ENCODE data around the gene KRT36. TPM values are rescaled to one million over a fixed set of nuclear protein-coding genes. Genes with fewer than 3 reads are reported as not detected.
A peak's percentile ranks its signal among the peaks of the same experiment; 100 is the strongest.

KRT36 gene
- total and polyA plus RNA-seq, 2 of the 8 experiments (the other 6 are each of a cell fraction or from before 2014, with no cell fraction given), result not detected

DNA sequence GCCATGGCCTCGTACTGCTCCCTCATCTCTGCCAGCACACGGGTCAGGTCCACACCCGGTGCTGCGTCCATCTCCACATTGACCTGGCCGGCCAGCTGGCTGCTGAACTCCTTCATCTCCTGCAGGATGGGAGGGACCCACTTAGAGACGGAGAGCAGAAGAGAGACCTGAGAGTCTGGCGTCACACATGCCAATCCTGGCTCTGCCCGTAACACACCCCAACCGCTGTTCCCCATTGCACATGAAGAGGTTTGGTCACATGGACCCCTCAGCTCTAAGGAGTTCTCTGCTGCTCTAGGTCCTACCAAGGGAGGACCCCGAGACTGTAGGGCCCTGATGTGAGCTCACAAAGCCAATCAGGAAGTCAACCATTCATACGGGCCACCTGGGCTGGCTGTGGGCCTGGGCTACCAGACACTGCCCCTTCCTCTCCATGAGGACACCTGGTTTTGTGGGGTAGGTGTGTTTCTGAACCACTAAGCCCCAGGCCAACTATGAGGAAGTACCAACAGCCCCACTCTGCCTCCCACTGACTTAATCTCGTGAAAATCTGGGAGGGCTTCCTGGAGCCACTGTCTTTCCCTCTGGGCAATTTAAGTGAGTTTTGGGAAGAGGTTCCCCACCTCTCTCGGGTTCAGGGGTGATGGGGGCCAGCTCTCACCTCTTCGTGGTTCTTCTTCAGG lies 26.6 kb upstream of the KRT36 start:
- FAIRE-seq (no peak), DNase-seq (ENCODE audit: low read depth in 1 of 2, low spot score in 2 of 2) (no peak)
- H3K18ac ChIP-seq (ENCODE audit: extremely low read depth, low read length), result no peak overlapping the region
- H2AFZ ChIP-seq (ENCODE audit: low read length), result no peak overlapping the region
- H3K4me1 ChIP-seq (replicated peaks in 1 of 4; ENCODE audit: control insufficient read depth in 3 of 4, insufficient read depth in 4 of 4, low read length in 3 of 4), result peaks cover 0 to 5% (median 1%) of the 10 kb centered on the region in 4 experiments; a peak in 5 of 7 replicates
- H2BK120ac ChIP-seq (replicated peaks; ENCODE audit: low read depth, low read length), result no peak overlapping the region
- ChIA-PET CTCF (ENCODE audit: partially characterized antibody) (interaction anchor here (0.8 to 4.3 kb wide), 11 partner anchors 12 to 151 kb away, joined by 3 to 30 read pairs (median 3); partner anchors contain the start of gene KRT19), POLR2A (ENCODE audit: partially characterized antibody) (interaction anchor here (8.0 kb wide), 1 partner anchor 12 kb away, joined by 69 read pairs; the partner anchor contains the start of gene KRT19)
- H2AK5ac ChIP-seq (ENCODE audit: low read depth, low read length), result no peak overlapping the region
- no peak overlapping the region for H2BK15ac ChIP-seq (ENCODE audit: low read length)
- H2BK12ac ChIP-seq (ENCODE audit: low read depth, low read length), result peak overlapping the region; percentile 27; the same call in 1 of the 2 replicates
- H4K5ac ChIP-seq (ENCODE audit: insufficient read length, low read depth, low read length), result no peak overlapping the region
- WGBS, 2 experiments (ENCODE audit: extremely low coverage in 1 of 2, insufficient coverage in 1 of 2, insufficient read length in 1 of 2, insufficient replicate concordance in 2 of 2, low coverage in 1 of 2, low lambda C conversion rate in 2 of 2, missing lambda C conversion rate in 1 of 2), result 93% methylated on average over 13 of the region's 14 CpGs; no CpG with 5 or more reads in 1 of the 2 experiments
- TF ChIP-seq KDM1A (IDR thresholded peaks at IDR 0.05; ENCODE audit: borderline replicate concordance, low read length), result no peak
- TF ChIP-seq CBX5 (IDR thresholded peaks at IDR 0.05; ENCODE audit: low read depth, low read length), result no peak
- TF ChIP-seq NANOG (IDR thresholded peaks at IDR 0.05; ENCODE audit: insufficient read depth, low read depth, low read length, poor library complexity, severe bottlenecking), result no peak
- no peak for TF ChIP-seq EZH2 (IDR thresholded peaks at IDR 0.05; ENCODE audit: low read depth, low read length, severe bottlenecking)
- TF ChIP-seq, protein P1, sequence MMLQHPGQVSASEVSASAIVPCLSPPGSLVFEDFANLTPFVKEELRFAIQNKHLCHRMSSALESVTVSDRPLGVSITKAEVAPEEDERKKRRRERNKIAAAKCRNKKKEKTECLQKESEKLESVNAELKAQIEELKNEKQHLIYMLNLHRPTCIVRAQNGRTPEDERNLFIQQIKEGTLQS (IDR thresholded peaks at IDR 0.05; ENCODE audit: insufficient read depth, low read depth, low read length), result no peak
- TF ChIP-seq SP2 (IDR thresholded peaks at IDR 0.05; ENCODE audit: low read length), result no peak
- no peak overlapping the region for H3K4me2 ChIP-seq (ENCODE audit: insufficient read depth in 1 of 2, low read depth in 2 of 2, low read length in 2 of 2)
- no peak overlapping the region for H4K91ac ChIP-seq (replicated peaks; ENCODE audit: insufficient read length, low read length)
- H2BK20ac ChIP-seq (ENCODE audit: low read length), result no peak overlapping the region
- no peaks in the 10 kb centered on the region; the same call in 1 of the 2 replicates for H3K23me2 ChIP-seq (ENCODE audit: low read depth, low read length)
- no peak overlapping the region for H2BK5ac ChIP-seq (ENCODE audit: low read depth, low read length)
- no peaks in the 10 kb centered on the region for H3K9me3 ChIP-seq (ENCODE audit: insufficient read depth in 2 of 2, low read depth in 1 of 2, low read length in 1 of 2)
- no peaks in the 10 kb centered on the region for H4K20me1 ChIP-seq (replicated peaks in 1 of 2; ENCODE audit: control insufficient read depth in 1 of 2, insufficient read depth in 2 of 2, low read length in 2 of 2)
- H3K79me2 ChIP-seq (ENCODE audit: control insufficient read depth in 1 of 2, insufficient read depth in 2 of 2, low read length in 2 of 2), result no peaks in the 10 kb centered on the region
- H3K14ac ChIP-seq (ENCODE audit: insufficient read length), result no peak overlapping the region
- no peak overlapping the region; the same call in 1 of the 2 replicates for H4K8ac ChIP-seq (ENCODE audit: extremely low read depth, insufficient read depth, low read length)
- no peak overlapping the region for H3K56ac ChIP-seq (replicated peaks; ENCODE audit: insufficient read length, low read depth, low read length)
- no peak overlapping the region for H3K23ac ChIP-seq (ENCODE audit: insufficient read length)
- H3K4ac ChIP-seq (replicated peaks; ENCODE audit: insufficient read length, low read depth, low read length), result no peak overlapping the region
- H3K4me3 ChIP-seq (ENCODE audit: extremely low read depth in 1 of 4, insufficient read depth in 2 of 4, low read depth in 3 of 4, low read length in 4 of 4), result no peak overlapping the region
- no peak overlapping the region for H3K27ac ChIP-seq (ENCODE audit: low read depth, low read length)
- H3K27me3 ChIP-seq (replicated peaks in 1 of 4; ENCODE audit: control insufficient read depth in 3 of 4, extremely low read depth in 1 of 4, insufficient read depth in 3 of 4, low read length in 3 of 4), result no peaks in the 10 kb centered on the region; a peak in 1 of 7 replicates
- H3K9ac ChIP-seq (replicated peaks in 1 of 4; ENCODE audit: extremely low read depth in 1 of 4, low read depth in 3 of 4, low read length in 3 of 4), result no peak overlapping the region
- no peaks in the 10 kb centered on the region for H3K36me3 ChIP-seq (ENCODE audit: control insufficient read depth in 2 of 4, insufficient read depth in 4 of 4, low read length in 3 of 4)
- no peaks in the 10 kb centered on the region for H3K79me1 ChIP-seq (ENCODE audit: low read depth, low read length)
